AG04450 (cell line): Measurements from ENCODE around the gene EBPL. TPM values are rescaled to one million over a fixed set of nuclear protein-coding genes. Genes with fewer than 3 reads are reported as not detected.

ENCODE experiments used
- CTCF ChIA-PET: fragments of 300-600, 350-600 bp; formaldehyde crosslinking; extraction: SDS; loops from one replicate; lab custom pipeline; 2022; ENCODE audit warnings: antibody characterized with exemption, inconsistent platforms; lab: Charles Lee
- POLR2A ChIA-PET: fragments of 350-600 bp; formaldehyde crosslinking; extraction: SDS; loops from one replicate; lab custom pipeline; 2021; ENCODE audit warnings: antibody characterized with exemption, inconsistent platforms; lab: Yijun Ruan, JAX
- DNase-seq: peaks from one replicate; pipeline ENCODE4 v3.0.0-alpha.2; 2011; ENCODE audit warnings: low read depth, low spot score
- H3K27ac ChIP-seq: one replicate; pipeline ENCODE4 v1.5.1; 2012; ENCODE audit warnings: low read depth, low read length, control low read depth
- H3K27me3 ChIP-seq: one replicate; pipeline ENCODE4 v1.6.0; 2012; ENCODE audit warnings: low read length; ENCODE audit not compliant: control insufficient read depth, insufficient read depth
- H3K4me3 ChIP-seq: 2 replicates; pipeline ENCODE4 v1.5.1; 2011; ENCODE audit warnings: mild to moderate bottlenecking, low read depth, low read length, control low read depth
- H3K9me3 ChIP-seq: 2 replicates; pipeline ENCODE4 v1.5.1; 2012; ENCODE audit warnings: low read length; ENCODE audit not compliant: control insufficient read depth, insufficient read depth
- CTCF ChIP-seq: IDR thresholded peaks from 2 replicates; pipeline ENCODE4 v1.5.1; 2011; ENCODE audit warnings: low read depth, low read length, control low read depth, inconsistent platforms
- polyA minus RNA-seq: library from RNA; depleted of rRNA, polyadenylated mRNA; stranded (reverse); fragments of >200 nt; gene quantifications from 2 replicates; pipeline ENCODE4 v1.2.3, GENCODE V29; 2011; rRNA and poly(A)+ RNA removed
- polyA plus RNA-seq: library from polyadenylated mRNA; depleted of rRNA; stranded (reverse); fragments of >200 nt; gene quantifications from 2 replicates; pipeline ENCODE4 v1.2.3, GENCODE V29; 2011; rRNA removed

The EBPL gene
- polyA plus RNA-seq (113 and 131 TPM in 2 replicates), polyA minus RNA-seq (29.4 and 36.1 TPM in 2 replicates)

- ChIA-PET POLR2A (interaction anchor here (0.6 to 1.6 kb wide), 7 partner anchors 10 to 1300 kb away, joined by 3 to 17 read pairs (median 3); partner anchors contain the start of gene KPNA3), CTCF (interaction anchor here (1.0 kb wide), 1 partner anchor 20 kb away, joined by 3 read pairs; no protein-coding TSS in a partner anchor)
- no peaks in the 10 kb centered on the region for H3K9me3 ChIP-seq
- no peak for TF ChIP-seq CTCF
- DNase-seq: peak; percentile 66
- H3K4me3 ChIP-seq: peak within 1 kb of the TSS; percentile 82
- H3K27me3 ChIP-seq: no peaks in the 10 kb centered on the region
- peak within 1 kb of the TSS; percentile 65 for H3K27ac ChIP-seq
Observed at GRCh38 chr13:49690995-49691784, at the start of gene EBPL. TSS of gene EBPL (minus strand) at chr13:49691486. CDS start at chr13:49691424, 62 bp downstream.

- CTCF ChIA-PET: no interaction called here
- POLR2A ChIA-PET: no interaction called here
Observed at GRCh38 chr13:49740870-49741269, 49.6 kb upstream of the EBPL start.

GRCh38 chr13:49739498-49740187, 48.4 kb upstream of the EBPL start:
- CTCF ChIA-PET: no interaction called here
- Histone ChIP-seq H3K4me3 (no peak overlapping the region), H3K27me3 (no peaks in the 10 kb centered on the region), H3K27ac (no peak overlapping the region), H3K9me3 (no peaks in the 10 kb centered on the region)
- TF ChIP-seq CTCF: no peak
- POLR2A ChIA-PET: no interaction called here
- no peak for DNase-seq

More at GRCh38 chr13:49740870-49741269, 49.6 kb upstream of the EBPL start:
- Histone ChIP-seq H3K27me3 (no peaks in the 10 kb centered on the region), H3K27ac (no peak overlapping the region), H3K4me3 (no peak overlapping the region), H3K9me3 (no peaks in the 10 kb centered on the region)
- no peak for DNase-seq
- TF ChIP-seq CTCF: no peak

- H3K4me3 ChIP-seq: no peak overlapping the region
- no peak for TF ChIP-seq CTCF
- no peak overlapping the region for H3K27ac ChIP-seq
- no peaks in the 10 kb centered on the region for H3K27me3 ChIP-seq
- no peaks in the 10 kb centered on the region for H3K9me3 ChIP-seq
- DNase-seq: no peak
- CTCF ChIA-PET: no interaction called here
- POLR2A ChIA-PET: no interaction called here
Observed at GRCh38 chr13:49733181-49733951, 42.1 kb upstream of the EBPL start.
